Femur (tissue), 1 donor: Measurements from ENCODE around the gene RAX2.
"Not testable (repeated sequence)": the region's sequence is repeated elsewhere in the genome, so short reads cannot be mapped to it uniquely, and the experiment has no call there.

Source experiments
- DNase-seq: peaks from one replicate; pipeline ENCODE4 v3.0.0-alpha.2; 2017

Gene RAX2

GRCh38 chr19:3757705-3758104 is 14.3 kb downstream of the RAX2 start:
- DNase-seq = not testable (repeated sequence)

- DNase-seq = no peak
Measured at GRCh38 chr19:3753631-3754410, 18.2 kb downstream of the RAX2 start.

GRCh38 chr19:3752492-3752891 is 19.5 kb downstream of the RAX2 start:
- DNase-seq = no peak

GRCh38 chr19:3751236-3751635 is 20.8 kb downstream of the RAX2 start:
- DNase-seq = no peak

- DNase-seq = no peak
Measured at GRCh38 chr19:3750211-3750610, 21.8 kb downstream of the RAX2 start.

- no peak for DNase-seq
Measured at GRCh38 chr19:3748965-3749364, 23.1 kb downstream of the RAX2 start.

- DNase-seq = no peak
Measured at GRCh38 chr19:3746371-3747056, 25.5 kb downstream of the RAX2 start.

DNA sequence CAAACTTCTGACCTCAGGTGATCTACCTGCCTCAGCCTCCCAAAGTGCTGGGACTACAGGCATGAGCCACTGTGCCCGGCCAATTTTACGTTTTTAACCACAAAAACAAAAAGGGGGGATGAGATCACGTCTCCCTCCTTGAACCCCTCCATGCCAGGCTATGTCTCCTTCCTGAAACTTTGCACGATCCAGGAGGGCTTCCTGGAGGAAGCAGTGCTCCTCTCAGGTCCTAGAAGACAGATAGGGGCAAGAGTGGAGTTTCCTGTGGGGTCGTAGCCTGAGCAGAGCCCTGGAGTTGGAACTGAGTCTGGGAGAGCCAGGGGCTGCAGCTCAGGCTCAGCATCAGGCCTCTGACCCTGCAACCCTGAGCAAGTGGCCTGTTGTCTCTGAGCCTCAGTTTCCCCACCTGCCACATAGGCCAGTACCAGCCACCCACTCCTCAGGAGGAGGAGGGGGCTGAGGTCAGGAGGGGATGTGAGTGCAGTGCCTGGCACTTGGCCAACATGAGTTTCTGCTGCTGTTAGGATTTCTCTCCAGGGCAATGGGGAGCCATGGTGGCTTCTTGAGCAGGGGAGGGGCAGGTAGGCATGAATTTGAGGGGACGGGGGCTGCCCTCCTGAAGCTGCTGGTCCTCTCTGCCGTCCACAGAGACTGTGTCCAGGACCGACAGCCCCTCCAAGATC is 26.5 kb downstream of the RAX2 start:
- DNase-seq = no peak

- no peak for DNase-seq
Measured at GRCh38 chr19:3743486-3743885, 28.5 kb downstream of the RAX2 start.

DNA sequence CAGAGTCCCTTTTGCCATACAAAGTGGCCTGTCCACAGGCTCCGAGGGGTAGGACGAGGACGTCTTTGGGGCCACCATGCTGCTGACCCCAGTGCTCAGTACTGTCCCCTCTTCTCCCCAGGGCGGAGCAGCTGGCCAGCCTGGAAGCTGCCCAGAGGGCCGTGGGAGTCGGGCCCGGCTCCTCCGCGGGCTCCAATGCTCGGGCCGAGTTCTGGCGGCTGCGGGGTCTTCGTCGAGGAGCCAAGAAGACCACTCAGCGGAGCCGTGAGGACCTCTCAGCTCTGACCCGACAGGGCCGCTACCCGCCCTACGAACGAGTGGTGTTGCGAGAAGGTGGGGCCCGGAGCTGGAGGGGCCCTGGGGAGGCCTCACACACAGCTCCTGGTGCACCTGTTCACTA is 31.6 kb downstream of the RAX2 start:
- no peak for DNase-seq

DNA sequence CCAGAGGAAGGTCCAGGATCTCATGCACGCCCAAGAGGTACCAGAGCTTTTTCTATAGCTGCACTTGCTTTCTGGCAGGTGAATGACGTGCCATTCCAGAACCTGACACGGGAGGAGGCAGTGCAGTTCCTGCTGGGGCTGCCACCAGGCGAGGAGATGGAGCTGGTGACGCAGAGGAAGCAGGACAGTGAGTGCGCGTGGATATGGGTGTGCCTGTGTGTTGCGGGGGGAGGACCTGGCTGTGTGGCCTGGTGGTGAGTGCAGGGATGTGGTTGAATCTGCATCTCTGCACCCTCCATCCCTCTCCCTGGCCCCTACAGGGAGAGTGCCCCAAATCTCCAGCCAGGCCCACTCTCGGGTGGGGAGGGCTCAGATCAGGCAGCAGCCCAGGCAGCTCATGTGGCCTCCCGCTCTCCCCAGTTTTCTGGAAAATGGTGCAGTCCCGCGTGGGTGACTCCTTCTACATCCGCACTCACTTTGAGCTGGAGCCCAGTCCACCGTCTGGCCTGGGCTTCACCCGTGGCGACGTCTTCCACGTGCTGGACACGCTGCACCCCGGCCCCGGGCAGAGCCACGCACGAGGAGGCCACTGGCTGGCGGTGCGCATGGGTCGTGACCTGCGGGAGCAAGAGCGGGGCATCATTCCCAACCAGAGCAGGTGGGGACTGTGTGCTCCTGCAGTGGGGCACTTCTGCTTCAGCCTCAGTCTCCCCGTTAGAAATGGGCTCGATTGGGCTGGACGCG is 33.4 kb downstream of the RAX2 start:
- DNase-seq = no peak

DNA sequence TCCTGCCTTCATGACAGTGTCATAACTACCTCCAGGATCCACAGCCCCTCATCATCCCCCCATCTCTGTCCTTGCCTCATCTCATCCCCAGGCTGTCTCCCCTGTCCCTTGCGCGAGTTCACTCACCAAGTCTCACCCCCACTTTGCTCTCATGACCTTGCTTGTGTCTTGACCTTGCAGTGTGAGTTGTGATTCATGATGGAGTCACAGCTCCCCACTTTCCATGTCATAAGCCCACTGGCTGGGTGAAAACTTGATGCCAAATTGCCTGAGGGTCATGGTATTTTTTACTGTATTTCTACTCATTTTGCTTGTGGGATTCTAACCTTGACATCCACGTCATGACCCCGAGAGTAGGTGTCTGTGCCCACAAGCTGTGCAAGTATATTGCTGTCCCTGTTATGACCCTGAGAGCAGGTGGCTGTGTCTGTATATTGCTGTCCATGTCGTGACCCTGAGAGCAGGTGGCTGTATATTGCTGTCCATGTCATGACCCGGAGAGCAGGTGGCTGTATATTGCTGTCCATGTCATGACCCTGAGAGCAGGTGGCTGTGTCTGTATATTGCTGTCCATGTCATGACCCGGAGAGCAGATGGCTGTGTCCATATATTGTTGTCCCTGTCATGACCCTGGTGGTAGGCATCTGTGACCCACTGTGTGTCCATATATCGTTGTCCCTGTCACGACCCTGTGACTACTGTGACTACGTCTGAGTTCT is 34.4 kb downstream of the RAX2 start:
- DNase-seq = no peak

DNA sequence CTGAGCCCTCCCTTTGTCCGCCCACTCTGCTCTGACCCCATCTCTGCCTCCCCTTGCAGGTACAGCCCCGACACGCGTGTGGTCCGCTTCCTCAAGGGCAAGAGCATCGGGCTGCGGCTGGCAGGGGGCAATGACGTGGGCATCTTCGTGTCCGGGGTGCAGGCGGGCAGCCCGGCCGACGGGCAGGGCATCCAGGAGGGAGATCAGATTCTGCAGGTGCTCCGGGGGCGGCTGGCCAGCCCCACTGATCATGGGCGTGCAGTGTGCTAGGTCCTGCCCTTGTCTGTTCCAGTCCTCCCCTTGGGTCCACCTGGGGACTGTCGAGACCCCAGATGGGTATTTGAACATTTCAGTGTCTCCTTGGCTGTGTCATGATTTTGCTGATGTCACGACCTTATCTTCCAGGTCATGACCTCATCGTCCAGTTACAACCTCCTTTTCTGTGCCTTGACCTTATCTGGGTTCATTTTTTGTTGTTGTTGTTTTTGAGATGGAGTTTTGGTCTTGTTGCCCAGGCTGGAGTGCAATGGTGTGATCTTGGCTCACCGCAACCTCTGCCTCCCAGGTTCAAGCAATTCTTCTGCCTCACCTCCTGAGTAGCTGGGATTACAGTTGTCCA is 35.8 kb downstream of the RAX2 start:
- DNase-seq = no peak

GRCh38 chr19:3734310-3734600 is 37.8 kb downstream of the RAX2 start:
- no peak for DNase-seq

- no peak for DNase-seq
Measured at GRCh38 chr19:3733549-3734309, 38.3 kb downstream of the RAX2 start.

DNA sequence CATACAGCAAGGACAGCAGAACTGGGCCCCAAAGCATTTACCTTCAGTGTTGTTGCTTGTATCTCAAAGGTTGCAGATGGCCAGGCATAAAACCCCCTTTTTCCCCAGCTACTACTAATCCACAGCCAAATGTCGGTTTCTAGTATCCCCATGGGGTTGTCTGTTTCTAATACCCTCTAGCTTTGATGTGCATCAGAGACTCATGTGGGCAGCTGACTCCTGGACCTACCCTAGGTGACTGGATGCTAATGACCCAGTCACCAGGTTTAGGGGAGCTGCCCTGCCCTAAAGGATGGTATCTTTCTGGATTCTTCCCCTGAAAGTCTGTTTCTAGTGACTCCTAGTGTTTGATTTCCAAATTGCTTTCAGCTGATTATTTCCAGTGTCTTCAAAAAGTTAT is 39.9 kb downstream of the RAX2 start:
- no peak for DNase-seq

- DNase-seq = no peak
Measured at GRCh38 chr19:3730457-3730958, 41.5 kb downstream of the RAX2 start.

DNA sequence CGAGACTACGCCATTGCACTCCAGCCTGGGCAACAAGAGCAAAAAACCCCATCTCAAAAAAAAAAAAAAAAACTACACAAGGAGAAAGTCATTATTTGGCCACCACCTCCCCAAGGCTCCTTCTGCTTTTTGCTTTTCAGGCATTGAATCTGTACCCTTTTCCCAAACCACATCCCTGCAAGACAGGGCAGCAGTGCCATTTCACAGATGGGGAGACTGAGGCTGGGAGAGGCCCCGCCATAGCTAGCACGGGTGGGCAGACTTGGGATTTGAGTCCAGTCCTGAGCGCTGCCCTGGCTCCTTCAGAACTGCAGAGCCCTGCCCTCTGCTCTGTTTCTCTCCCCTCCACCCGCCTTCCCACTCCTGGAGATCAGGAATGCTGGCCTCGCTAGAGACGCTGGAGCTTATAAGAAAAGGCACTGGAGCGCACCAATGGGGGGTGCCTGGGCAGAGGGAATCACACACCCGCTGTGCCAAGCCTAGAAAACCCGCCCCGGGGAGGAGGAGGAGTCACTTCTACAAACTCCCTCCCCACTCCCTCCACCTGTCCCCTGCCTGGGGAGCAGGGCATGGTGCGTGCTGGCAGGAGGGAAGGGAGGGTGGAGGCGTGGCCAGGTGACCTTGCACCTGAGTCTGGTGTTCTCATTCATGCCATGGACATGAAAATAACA is 46.3 kb downstream of the RAX2 start:
- DNase-seq = no peak

- DNase-seq = no peak
Measured at GRCh38 chr19:3725121-3725520, 46.9 kb downstream of the RAX2 start.

DNA sequence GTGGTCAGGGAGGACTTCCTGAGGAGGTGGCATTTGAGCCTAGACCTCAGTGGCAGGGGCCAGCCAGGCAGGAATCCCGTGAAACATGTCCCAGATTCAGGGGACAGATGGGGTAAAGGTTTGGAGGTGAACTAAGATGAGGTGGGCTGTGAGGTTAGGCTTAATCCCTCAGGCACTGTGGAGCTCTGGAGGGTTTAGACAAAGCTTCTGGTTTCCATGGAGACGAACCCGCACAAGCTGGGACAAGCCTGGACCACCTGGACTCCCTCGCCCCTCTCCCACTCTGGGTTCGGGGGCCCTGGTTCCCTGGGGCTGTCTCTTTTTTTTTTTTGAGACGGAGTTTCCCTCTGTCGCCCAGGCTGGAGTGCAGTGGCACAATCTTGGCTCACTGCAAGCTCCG is 48.1 kb downstream of the RAX2 start:
- no peak for DNase-seq

GRCh38 chr19:3723110-3723488 is 48.9 kb downstream of the RAX2 start:
- DNase-seq = no peak
